Panc1 (cell line): ENCODE results near the gene OSBPL10. TPM values are rescaled to one million over a fixed set of nuclear protein-coding genes. Genes with fewer than 3 reads are reported as not detected.

Experiments
- ATAC-seq: fragments of 200-7000 bp; cut with Tn5 transposase; 2 replicates; pipeline ENCODE4 v1.9.1; 2020; ENCODE audit warnings: mild to moderate bottlenecking, moderate library complexity
- BruUV-seq: library from RNA; stranded (reverse); fragments of 400-500 nt; replicated peaks from 2 replicates; lab custom pipeline; 2021; lab: Mats Ljungman, UMichigan
- CTCF ChIA-PET: fragments of 300-600 bp; sonication (Branson Sonifier 250); formaldehyde crosslinking; loops from one replicate; lab custom pipeline; 2022; ENCODE audit warnings: antibody characterized with exemption; lab: Charles Lee
- POLR2A ChIA-PET: fragments of 300-600 bp; sonication (Branson Sonifier 250); formaldehyde crosslinking; loops from one replicate; lab custom pipeline; 2022; ENCODE audit warnings: antibody characterized with exemption; lab: Charles Lee
- DNase-seq: peaks from one replicate; pipeline ENCODE4 v3.0.0-alpha.2; 2010; ENCODE audit warnings: low read depth, low spot score
- H3K27ac ChIP-seq: 2 replicates; pipeline ENCODE4 v1.5.1; 2011; ENCODE audit warnings: mild to moderate bottlenecking, low read length, inconsistent platforms
- H3K27me3 ChIP-seq: fragments of 200-500 bp; sonication (Bioruptor generic); 2 replicates; pipeline ENCODE4 v1.6.0; 2014; ENCODE audit warnings: low read length, inconsistent platforms; ENCODE audit not compliant: control insufficient read depth, insufficient read depth
- H3K36me3 ChIP-seq: fragments of 200-500 bp; sonication (Bioruptor generic); 2 replicates; pipeline ENCODE4 v1.5.1; 2014; ENCODE audit warnings: inconsistent platforms, mild to moderate bottlenecking, low read length, moderate library complexity; ENCODE audit not compliant: control insufficient read depth, insufficient read depth
- H3K4me1 ChIP-seq: 2 replicates; pipeline ENCODE4 v1.5.1; 2011; ENCODE audit warnings: inconsistent platforms, mild to moderate bottlenecking, low read length, moderate library complexity; ENCODE audit not compliant: control insufficient read depth, insufficient read depth
- H3K4me3 ChIP-seq, 2 experiments: 2 replicates each; pipeline ENCODE4 v1.5.1; 2011 to 2012; ENCODE audit warnings: low read depth in 2 of 2, low read length in 2 of 2, mild to moderate bottlenecking in 2 of 2, inconsistent platforms in 1 of 2, moderate library complexity in 1 of 2
- H3K9me3 ChIP-seq: fragments of 200-500 bp; sonication (Bioruptor generic); 2 replicates; pipeline ENCODE4 v1.5.1; 2014; ENCODE audit warnings: low read depth, mild to moderate bottlenecking, inconsistent platforms, low read length, moderate library complexity; ENCODE audit not compliant: control insufficient read depth, insufficient read depth
- CTCF ChIP-seq: fragments of 450-650 bp; IDR thresholded peaks from 2 replicates; pipeline ENCODE4 v1.5.1; 2017; ENCODE audit warnings: mild to moderate bottlenecking
- POLR2AphosphoS5 ChIP-seq: IDR thresholded peaks from 2 replicates; pipeline ENCODE4 v1.6.1; 2012; ENCODE audit warnings: mild to moderate bottlenecking, low read depth, low read length, moderate library complexity
- REST ChIP-seq, 2 experiments: IDR thresholded peaks; 2 replicates each; pipeline ENCODE4 v1.6.1; 2011 to 2012; ENCODE audit warnings: low read depth in 2 of 2, control low read depth in 1 of 2, low read length in 1 of 2, mild to moderate bottlenecking in 1 of 2, moderate library complexity in 1 of 2; ENCODE audit not compliant: insufficient read depth in 1 of 2
- SIN3A ChIP-seq: IDR thresholded peaks from 2 replicates; pipeline ENCODE4 v1.6.1; 2012; ENCODE audit warnings: low read depth, mild to moderate bottlenecking, low read length, moderate library complexity, borderline replicate concordance; ENCODE audit not compliant: insufficient read depth
- TCF7L2 ChIP-seq: IDR thresholded peaks from 2 replicates; pipeline ENCODE4 v1.6.1; 2011; ENCODE audit warnings: mild to moderate bottlenecking, low read depth, low read length, inconsistent platforms
- in situ Hi-C: cut with HindIII; loops from 2 replicates; pipeline ENCODE4 v1.10.0; 2016; ENCODE audit warnings: low sequenced_read_pairs, low pct_unique_long_range_greater_than_20kb
- intact Hi-C: fragments of 100-400 bp; cut with micrococcal nuclease; formaldehyde crosslinking; loops from one replicate; pipeline ENCODE4 v1.10.0; 2022; ENCODE audit not compliant: unreplicated experiment
- total RNA-seq: library from RNA; stranded (reverse); gene quantifications from one replicate; pipeline ENCODE4 v1.2.1, GENCODE V29; 2021; ENCODE audit not compliant: unreplicated experiment

OSBPL10 gene
- total RNA-seq, 1 experiment from 2014 or later, result 88.1 TPM

- BruUV-seq, result no TSS peak
- POLR2A ChIA-PET, result no interaction called here
- H3K9me3 ChIP-seq, result no peaks in the 10 kb centered on the region
- DNase-seq (no peak), ATAC-seq (no peak)
- in situ Hi-C loops, result no loop called here
- CTCF ChIA-PET, result interaction anchor here (1.2 kb wide), 1 partner anchor 10 kb away, joined by 3 read pairs; no protein-coding TSS in a partner anchor
- H3K27ac ChIP-seq, result no peak overlapping the region
- intact Hi-C loops, result no loop called here
- no peaks in the 10 kb centered on the region for H3K36me3 ChIP-seq
- TF ChIP-seq POLR2AphosphoS5, result no peak
- no peak for TF ChIP-seq CTCF
- TF ChIP-seq TCF7L2, result no peak
- TF ChIP-seq REST (IDR thresholded peaks at IDR 0.05; ENCODE audit: insufficient read depth in 1 of 2, low read depth in 2 of 2, low read length in 1 of 2), result no peak
- no peak for TF ChIP-seq SIN3A
- H3K4me1 ChIP-seq, result peaks cover 11% of the 10 kb centered on the region
- no peaks in the 10 kb centered on the region for H3K27me3 ChIP-seq
- no peak overlapping the region for H3K4me3 ChIP-seq
These were observed 85.0 kb downstream of the OSBPL10 start for GRCh38 chr3:31896026-31896425.

- H3K27me3 ChIP-seq, result no peaks in the 10 kb centered on the region
- H3K27ac ChIP-seq, result no peak overlapping the region
- no TSS peak for BruUV-seq
- ChIA-PET CTCF (interaction anchor here (1.2 kb wide), 1 partner anchor 9 kb away, joined by 3 read pairs; no protein-coding TSS in a partner anchor), POLR2A (interaction anchor here (0.6 kb wide), 1 partner anchor 58 kb away, joined by 10 read pairs; no protein-coding TSS in a partner anchor)
- no peaks in the 10 kb centered on the region for H3K36me3 ChIP-seq
- H3K9me3 ChIP-seq, result no peaks in the 10 kb centered on the region
- no peak for TF ChIP-seq SIN3A
- TF ChIP-seq REST (IDR thresholded peaks at IDR 0.05; ENCODE audit: insufficient read depth in 1 of 2, low read depth in 2 of 2, low read length in 1 of 2), result no peak
- no peak for TF ChIP-seq TCF7L2
- no peak for TF ChIP-seq POLR2AphosphoS5
- no peak for TF ChIP-seq CTCF
- intact Hi-C loops (no loop called here), in situ Hi-C loops (no loop called here)
- ATAC-seq, result no peak
- H3K4me3 ChIP-seq, result no peak overlapping the region
- no peak for DNase-seq
- peaks cover 11% of the 10 kb centered on the region for H3K4me1 ChIP-seq
These were observed 85.6 kb downstream of the OSBPL10 start for GRCh38 chr3:31895471-31895870.
